Mucosa of gallbladder (tissue), 1 donor: ENCODE measurements around the gene CLDN3. TPM values are rescaled to one million over a fixed set of nuclear protein-coding genes. Genes with fewer than 3 reads are reported as not detected.
"Not testable (repeated sequence)": the region's sequence is repeated elsewhere in the genome, so short reads cannot be mapped to it uniquely, and the experiment has no call there.

Source experiments
- DNase-seq: peaks from one replicate; pipeline ENCODE4 v3.0.0-alpha.2; 2020; ENCODE audit warnings: low spot score
- total RNA-seq: library from RNA; stranded (reverse); gene quantifications from one replicate; pipeline ENCODE4 v1.2.1, GENCODE V29; 2021
- donor health status: DM: no; HTN: no; CAD: no.

Gene CLDN3
- total RNA-seq, 1 donor from 2014 or later: 129 TPM

GRCh38 chr7:73737491-73738219 is 32.4 kb downstream of the CLDN3 start:
- DNase-seq: no peak

GRCh38 chr7:73736885-73737284 is 33.2 kb downstream of the CLDN3 start:
- no peak for DNase-seq

- DNase-seq: no peak
These were observed 34.6 kb downstream of the CLDN3 start for GRCh38 chr7:73735528-73735905.

- peak; percentile 91 for DNase-seq
These were observed 35.2 kb downstream of the CLDN3 start for GRCh38 chr7:73734619-73735527.

- no peak for DNase-seq
These were observed 37.7 kb downstream of the CLDN3 start for GRCh38 chr7:73732397-73732796.

- DNase-seq: no peak
These were observed 39.6 kb downstream of the CLDN3 start for GRCh38 chr7:73730485-73730884.

- no peak for DNase-seq
These were observed 41.5 kb downstream of the CLDN3 start for GRCh38 chr7:73728551-73728950.

GRCh38 chr7:73727952-73728351 is 42.1 kb downstream of the CLDN3 start:
- DNase-seq: no peak

GRCh38 chr7:73726083-73726466 is 44.0 kb downstream of the CLDN3 start:
- DNase-seq: no peak

GRCh38 chr7:73723813-73724212 is 46.3 kb downstream of the CLDN3 start:
- no peak for DNase-seq

GRCh38 chr7:73722785-73723184 is 47.3 kb downstream of the CLDN3 start:
- DNase-seq: no peak

- not testable (repeated sequence) for DNase-seq
These were observed 47.9 kb downstream of the CLDN3 start for GRCh38 chr7:73722182-73722581.

GRCh38 chr7:73721377-73721817 is 48.7 kb downstream of the CLDN3 start:
- peak; percentile 77 for DNase-seq

GRCh38 chr7:73720443-73720842 is 49.6 kb downstream of the CLDN3 start:
- not testable (repeated sequence) for DNase-seq

GRCh38 chr7:73719806-73720169 is 50.3 kb downstream of the CLDN3 start:
- DNase-seq: no peak

Other genes with a start within 250 kb of the CLDN3 start
- 50.7 TPM for gene BAZ1B, start 248.0 kb downstream of the CLDN3 start, total RNA-seq
- 57.7 TPM for gene BCL7B, start 212.6 kb downstream of the CLDN3 start, total RNA-seq
- 39.2 TPM for gene TBL2, start 191.7 kb downstream of the CLDN3 start, total RNA-seq
- 117 TPM for gene MLXIPL, start 145.7 kb downstream of the CLDN3 start, total RNA-seq
- 13.5 TPM for gene VPS37D, start 102.4 kb downstream of the CLDN3 start, total RNA-seq
- gene DNAJC30, start 86.8 kb downstream of the CLDN3 start, total RNA-seq: 15.9 TPM
- gene BUD23, start 86.7 kb downstream of the CLDN3 start, total RNA-seq: 57.6 TPM
- gene STX1A, start 50.6 kb downstream of the CLDN3 start, total RNA-seq: 33.8 TPM
- gene ABHD11, start 31.5 kb downstream of the CLDN3 start, total RNA-seq: 55.8 TPM
- 201 TPM for gene CLDN4, start 60.7 kb upstream of the CLDN3 start, total RNA-seq
- gene METTL27, start 72.2 kb upstream of the CLDN3 start, total RNA-seq: 3.1 TPM
- not detected for gene TMEM270, start 90.9 kb upstream of the CLDN3 start, total RNA-seq